SIG-M5 treated with dmso at 0.1 percent for 504 hours (cell line): ENCODE data around the gene SFTA2.
"Not testable (repeated sequence)": the region's sequence is repeated elsewhere in the genome, so short reads cannot be mapped to it uniquely, and the experiment has no call there.

Experiments used
- DNase-seq: peaks from one replicate; lab custom pipeline; 2025; ENCODE audit not compliant: unreplicated experiment; lab: John Stamatoyannopoulos, UW

SFTA2 gene

GRCh38 chr6:30914076-30914853 lies 17.7 kb downstream of the SFTA2 start, which contains the start of gene VARS2:
TSS of gene VARS2 (plus strand) at chr6:30914238. CDS start at chr6:30914837, 599 bp downstream.
- peak; percentile 83 for DNase-seq

- DNase-seq: no peak
Measured at GRCh38 chr6:30913721-30914075, 18.3 kb downstream of the SFTA2 start.

- DNase-seq: no peak
Measured at GRCh38 chr6:30912746-30913520, 19.0 kb downstream of the SFTA2 start.

- not testable (repeated sequence) for DNase-seq
Measured at GRCh38 chr6:30910473-30910872, 21.5 kb downstream of the SFTA2 start.

- DNase-seq: no peak
Measured at GRCh38 chr6:30908700-30909099, 23.3 kb downstream of the SFTA2 start.

GRCh38 chr6:30907758-30908591 lies 24.0 kb downstream of the SFTA2 start, which contains the start of gene GTF2H4:
TSS of gene GTF2H4 (plus strand) at chr6:30908207.
- DNase-seq: peak; percentile 98

- not testable (repeated sequence) for DNase-seq
Measured at GRCh38 chr6:30907290-30907757, 24.6 kb downstream of the SFTA2 start.

- no peak for DNase-seq
Measured at GRCh38 chr6:30903236-30903635, 28.7 kb downstream of the SFTA2 start.

GRCh38 chr6:30902709-30903108 lies 29.3 kb downstream of the SFTA2 start:
- DNase-seq: no peak

- not testable (repeated sequence) for DNase-seq
Measured at GRCh38 chr6:30902196-30902595, 29.8 kb downstream of the SFTA2 start.

GRCh38 chr6:30901436-30901835 lies 30.5 kb downstream of the SFTA2 start:
- no peak for DNase-seq

GRCh38 chr6:30900863-30901417 lies 31.0 kb downstream of the SFTA2 start:
- DNase-seq: no peak

- no peak for DNase-seq
Measured at GRCh38 chr6:30898750-30899360, 33.1 kb downstream of the SFTA2 start.

- no peak for DNase-seq
Measured at GRCh38 chr6:30897882-30898281, 34.1 kb downstream of the SFTA2 start.

GRCh38 chr6:30896541-30896940 lies 35.4 kb downstream of the SFTA2 start:
- DNase-seq: no peak

- DNase-seq: no peak
Measured at GRCh38 chr6:30895343-30895742, 36.6 kb downstream of the SFTA2 start.

- no peak for DNase-seq
Measured at GRCh38 chr6:30894935-30895334, 37.0 kb downstream of the SFTA2 start.

- no peak for DNase-seq
Measured at GRCh38 chr6:30894381-30894780, 37.6 kb downstream of the SFTA2 start.

GRCh38 chr6:30893666-30894065 lies 38.3 kb downstream of the SFTA2 start:
- DNase-seq: no peak

GRCh38 chr6:30893001-30893591 lies 38.9 kb downstream of the SFTA2 start:
- no peak for DNase-seq
